GM18951 (cell line): ENCODE data around the gene INPP4A.

Source experiments
- POLR2A ChIP-seq: IDR thresholded peaks from 4 replicates; pipeline ENCODE4 v1.6.1; 2011; ENCODE audit warnings: mild to moderate bottlenecking; ENCODE audit not compliant: insufficient read length, insufficient read depth; ENCODE audit errors: extremely low read depth
- in situ Hi-C: fragments of 300-500 bp; cut with MboI; formaldehyde crosslinking; loops from one replicate; pipeline ENCODE4 v1.12.0; 2022; ENCODE audit warnings: low sequenced_read_pairs, mixed read lengths, inconsistent platforms; ENCODE audit not compliant: unreplicated experiment

The INPP4A gene

GRCh38 chr2:98470851-98471255 is 26.2 kb downstream of the INPP4A start:
- no peak for TF ChIP-seq POLR2A
- in situ Hi-C loops = no loop called here

GRCh38 chr2:98471402-98472131 is 26.9 kb downstream of the INPP4A start:
- in situ Hi-C loops = no loop called here
- no peak for TF ChIP-seq POLR2A

GRCh38 chr2:98472132-98472650 is 27.5 kb downstream of the INPP4A start:
- TF ChIP-seq POLR2A = no peak

GRCh38 chr2:98472961-98473746 is 28.5 kb downstream of the INPP4A start:
- in situ Hi-C loops = no loop called here
- TF ChIP-seq POLR2A = no peak

More at GRCh38 chr2:98472132-98472650, 27.5 kb downstream of the INPP4A start:
- in situ Hi-C loops = no loop called here

GRCh38 chr2:98473995-98474780 is 29.5 kb downstream of the INPP4A start:
- in situ Hi-C loops = no loop called here
- no peak for TF ChIP-seq POLR2A

GRCh38 chr2:98474979-98475632 is 30.4 kb downstream of the INPP4A start:
- no peak for TF ChIP-seq POLR2A
- in situ Hi-C loops = no loop called here

- TF ChIP-seq POLR2A = no peak
- in situ Hi-C loops = no loop called here
Measured at GRCh38 chr2:98476192-98476868, 31.7 kb downstream of the INPP4A start.

GRCh38 chr2:98477036-98477435 is 32.4 kb downstream of the INPP4A start:
- in situ Hi-C loops = no loop called here
- no peak for TF ChIP-seq POLR2A

- in situ Hi-C loops = no loop called here
- TF ChIP-seq POLR2A = no peak
Measured at GRCh38 chr2:98477506-98477905, 32.8 kb downstream of the INPP4A start.

- in situ Hi-C loops = no loop called here
- TF ChIP-seq POLR2A = no peak
Measured at GRCh38 chr2:98478088-98478551, 33.5 kb downstream of the INPP4A start.

GRCh38 chr2:98478907-98479306 is 34.2 kb downstream of the INPP4A start:
- TF ChIP-seq POLR2A = no peak
- in situ Hi-C loops = no loop called here

GRCh38 chr2:98479371-98479770 is 34.7 kb downstream of the INPP4A start:
- no peak for TF ChIP-seq POLR2A
- in situ Hi-C loops = no loop called here
